ENCODE results near the gene EN1.

The EN1 gene

GRCh38 chr2:118860506-118860905 lies 13.1 kb upstream of the EN1 start:
- TF ChIP-seq CTCF (IDR thresholded peaks at IDR 0.05; ENCODE audit: low read depth, low read length): no peak
- H3K4me3 ChIP-seq (ENCODE audit: low read depth, low read length): no peak overlapping the region

GRCh38 chr2:118859157-118859770 lies 11.8 kb upstream of the EN1 start:
- no peak for TF ChIP-seq CTCF (IDR thresholded peaks at IDR 0.05; ENCODE audit: low read depth, low read length)
- no peak overlapping the region for H3K4me3 ChIP-seq (ENCODE audit: low read depth, low read length)

GRCh38 chr2:118858485-118859156 lies 11.2 kb upstream of the EN1 start:
- no peak for TF ChIP-seq CTCF (IDR thresholded peaks at IDR 0.05; ENCODE audit: low read depth, low read length)
- no peak overlapping the region for H3K4me3 ChIP-seq (ENCODE audit: low read depth, low read length)

GRCh38 chr2:118857677-118858484 lies 10.4 kb upstream of the EN1 start:
- H3K4me3 ChIP-seq (ENCODE audit: low read depth, low read length): no peak overlapping the region
- no peak for TF ChIP-seq CTCF (IDR thresholded peaks at IDR 0.05; ENCODE audit: low read depth, low read length)

- H3K4me3 ChIP-seq (ENCODE audit: low read depth, low read length): no peak overlapping the region
- no peak for TF ChIP-seq CTCF (IDR thresholded peaks at IDR 0.05; ENCODE audit: low read depth, low read length)
Observed at GRCh38 chr2:118856978-118857676, 9.7 kb upstream of the EN1 start.

- H3K4me3 ChIP-seq (ENCODE audit: low read depth, low read length): no peak overlapping the region
- TF ChIP-seq CTCF (IDR thresholded peaks at IDR 0.05; ENCODE audit: low read depth, low read length): no peak
Observed at GRCh38 chr2:118856330-118856977, 9.0 kb upstream of the EN1 start.

All from WI38 (cell line).